GM21526 (cell line): ENCODE measurements around the gene TRIM26.
"Not testable (repeated sequence)": the region's sequence is repeated elsewhere in the genome, so short reads cannot be mapped to it uniquely, and the experiment has no call there.

Experiments used
- ATAC-seq: cut with Tn5 transposase; IDR thresholded peaks from one replicate; pipeline ENCODE4 v1.9.1; 2021; ENCODE audit warnings: moderate library complexity; ENCODE audit not compliant: unreplicated experiment, low FRiP score

Gene TRIM26

GRCh38 chr6:30156262-30156599 lies 57.0 kb downstream of the TRIM26 start:
- ATAC-seq = no peak

GRCh38 chr6:30155520-30156261 lies 57.5 kb downstream of the TRIM26 start:
- ATAC-seq = no peak

GRCh38 chr6:30154709-30155519 lies 58.3 kb downstream of the TRIM26 start:
- no peak for ATAC-seq

GRCh38 chr6:30154061-30154460 lies 59.1 kb downstream of the TRIM26 start:
- no peak for ATAC-seq

GRCh38 chr6:30152910-30153610 lies 60.1 kb downstream of the TRIM26 start:
- ATAC-seq = no peak

- ATAC-seq = no peak
These were observed 61.1 kb downstream of the TRIM26 start for GRCh38 chr6:30152016-30152673.

- no peak for ATAC-seq
These were observed 61.6 kb downstream of the TRIM26 start for GRCh38 chr6:30151580-30151979.

GRCh38 chr6:30150671-30151395 lies 62.4 kb downstream of the TRIM26 start:
- no peak for ATAC-seq

GRCh38 chr6:30149858-30150550 lies 63.2 kb downstream of the TRIM26 start:
- ATAC-seq = no peak

- no peak for ATAC-seq
These were observed 64.0 kb downstream of the TRIM26 start for GRCh38 chr6:30149234-30149633.

GRCh38 chr6:30147096-30147495 lies 66.1 kb downstream of the TRIM26 start:
- no peak for ATAC-seq

GRCh38 chr6:30145818-30146217 lies 67.4 kb downstream of the TRIM26 start:
- ATAC-seq = no peak

- no peak for ATAC-seq
These were observed 68.4 kb downstream of the TRIM26 start for GRCh38 chr6:30144811-30145210.

- ATAC-seq = no peak
These were observed 69.4 kb downstream of the TRIM26 start for GRCh38 chr6:30143780-30144179.

GRCh38 chr6:30142665-30143064 lies 70.5 kb downstream of the TRIM26 start:
- no peak for ATAC-seq

GRCh38 chr6:30140240-30140639 lies 73.0 kb downstream of the TRIM26 start:
- not testable (repeated sequence) for ATAC-seq

GRCh38 chr6:30136570-30137286 lies 76.5 kb downstream of the TRIM26 start:
- ATAC-seq = no peak

- ATAC-seq = no peak
These were observed 77.4 kb downstream of the TRIM26 start, which contains the start of gene TRIM40 for GRCh38 chr6:30135757-30136156. TRIM40 (plus strand) TSS chr6:30136140; CDS start chr6:30137037, 897 bp downstream.

GRCh38 chr6:30135147-30135546 lies 78.1 kb downstream of the TRIM26 start:
- ATAC-seq = no peak
